Adrenal gland (tissue), 12 donors: ENCODE data around the gene OSGIN1. TPM values are rescaled to one million over a fixed set of nuclear protein-coding genes. Genes with fewer than 3 reads are reported as not detected.

Experiments used
- DNase-seq, 7 donors: peaks; one replicate each; pipeline ENCODE4 v3.0.0-alpha.2; 2019 to 2020
- H3K27ac ChIP-seq, 5 donors: fragments of 200-600 bp; sonication (generic) in 4 of 5; 1 replicate in 3 of 5; 2 replicates in 2 of 5; pipeline versions ENCODE4 v1.5.1 to v1.8.0; 2016 to 2020; ENCODE audit warnings: mild to moderate bottlenecking in 1 of 5
- H3K27me3 ChIP-seq: fragments of 200-600 bp; 2 replicates; pipeline ENCODE4 v1.8.0; 2021
- H3K36me3 ChIP-seq, 2 donors: fragments of 200-600 bp; replicated peaks in 1 of 2; 1 replicate in 1 of 2; 2 replicates in 1 of 2; pipeline versions ENCODE4 v1.5.1 to v1.8.0; 2018 to 2022
- H3K4me1 ChIP-seq, 2 donors: fragments of 200-600 bp; replicated peaks in 1 of 2; 1 replicate in 1 of 2; 2 replicates in 1 of 2; pipeline versions ENCODE4 v1.5.1 to v1.8.0; 2018 to 2021
- H3K4me3 ChIP-seq, 4 donors: fragments of 200-600 bp; sonication (generic) in 3 of 4; one replicate each; pipeline ENCODE4 v1.5.1; 2016 to 2018
- H3K9me3 ChIP-seq, 3 donors: fragments of 200-600 bp; sonication (generic) in 1 of 3; replicated peaks in 1 of 3; 1 replicate in 2 of 3; 2 replicates in 1 of 3; pipeline versions ENCODE4 v1.5.1 to v1.8.0; 2016 to 2021
- POLR2A ChIP-seq, 2 donors: fragments of 450-650 bp; IDR thresholded peaks; one replicate each; pipeline ENCODE4 v1.6.1; 2017; ENCODE audit warnings: antibody characterized with exemption in 2 of 2, mild to moderate bottlenecking in 2 of 2, moderate library complexity in 1 of 2
- WGBS, 4 donors: extraction: QIAGEN DNeasy Blood & Tissue Kit in 2 of 4; methylation state at CpG; one replicate each; pipeline versions ENCODE4 v1.1.5 to v1.1.7; 2013 to 2017; 5-methylcytosine and 5-hydroxymethylcytosine counted together
- intact Hi-C, 2 donors: fragments of 100-400 bp; cut with DNase I; formaldehyde crosslinking; loops; one replicate each; pipeline versions ENCODE4 v1.14.1 to v1.15.0; 2022 to 2023
- polyA plus RNA-seq, 3 donors: library from polyadenylated mRNA; stranded (reverse); fragments of 200-250 nt in 2 of 3; fragments of 350-450 nt in 1 of 3; fragmentation: Illumina TruSeq in 1 of 3; extraction: RNeasy Lipid Tissue Mini Kit (QIAGEN cat#74804) in 1 of 3; gene quantifications; one replicate each; pipeline ENCODE4 v1.2.3, GENCODE V29; 2013 to 2014
- total RNA-seq, 9 donors: library from RNA; depleted of rRNA in 4 of 9; stranded (reverse); fragments of >200 nt in 4 of 9; fragments of 120-200 nt in 1 of 9; fragmentation: NEBNext Ultra II Directional in 1 of 9; extraction: Animal tissue kit (Norgen Biotek cat#: 25700) in 1 of 9; gene quantifications; one replicate each; pipeline versions ENCODE4 v1.1.0 to v1.2.4, GENCODE V29; 2013 to 2023
- TF ChIP-seq, protein P1 (sequence below), 6 experiments: fragments of 450-650 bp in 4 of 6; fragments of 200-600 bp in 2 of 6; sonication (generic) in 1 of 6; IDR thresholded peaks; 1 replicate in 5 of 6; 2 replicates in 1 of 6; pipeline versions ENCODE4 v1.5.1 to v1.8.0; 2016 to 2021; ENCODE audit warnings: antibody characterized with exemption in 6 of 6, mild to moderate bottlenecking in 2 of 6, moderate library complexity in 1 of 6
- donor health status: healthy with polysubstance abuse.
- donor health status: Bipolar disorder and iron deficiency.
- donor health status: DM: yes; HTN: yes; CAD: no.
- donor health status: DM: no; HTN: no; CAD: no.
- donor health status: DM: no; HTN: no; CAD: no.
- donor health status: DM: yes; HTN: yes; CAD: no.

The OSGIN1 gene
- total and polyA plus RNA-seq, 12 donors, result 16.1 to 64.9 (median 19.3) TPM

DNA sequence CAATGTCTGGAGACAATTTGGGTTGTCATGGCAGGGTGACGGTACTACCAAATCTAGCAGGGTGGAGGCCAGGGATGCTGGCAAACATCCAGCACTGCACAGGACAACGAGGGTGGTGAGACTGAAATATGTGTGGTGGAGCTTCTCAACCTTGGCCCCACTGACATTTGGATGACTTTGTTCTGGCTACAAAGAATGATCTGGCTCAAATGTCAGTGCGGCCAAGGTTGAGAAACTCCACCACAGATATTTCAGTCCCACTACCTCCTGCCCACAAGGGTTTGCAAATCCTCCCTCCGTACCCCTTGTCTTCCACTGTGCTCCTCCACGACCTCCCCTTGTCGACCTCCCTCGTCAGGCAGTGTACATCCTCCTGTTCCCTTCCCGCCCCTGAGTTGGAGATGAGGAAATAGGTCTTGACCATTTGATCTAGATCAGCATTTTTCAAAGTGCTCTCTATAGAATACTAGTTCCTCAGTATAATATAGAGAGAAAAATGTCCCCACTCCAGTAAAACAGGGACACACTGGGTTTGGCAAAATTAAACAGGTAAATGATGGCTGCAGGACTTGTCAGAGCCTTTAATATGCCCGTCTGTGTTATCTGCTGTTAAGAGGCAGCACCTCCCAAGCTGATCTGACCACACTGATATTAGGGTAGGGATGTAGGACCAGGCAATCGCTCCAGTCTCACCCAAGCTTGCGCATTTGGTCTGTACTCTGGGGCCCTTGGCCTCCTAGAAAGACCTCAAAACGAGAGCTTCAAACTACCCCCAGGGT lies 6.8 kb downstream of the OSGIN1 start:
- H3K27ac ChIP-seq, result no peak overlapping the region
- H3K9me3 ChIP-seq, result no peaks in the 10 kb centered on the region
- no peaks in the 10 kb centered on the region for H3K27me3 ChIP-seq
- peaks cover 0 to 46% of the 10 kb centered on the region in 2 donors for H3K36me3 ChIP-seq
- TF ChIP-seq, protein P1, sequence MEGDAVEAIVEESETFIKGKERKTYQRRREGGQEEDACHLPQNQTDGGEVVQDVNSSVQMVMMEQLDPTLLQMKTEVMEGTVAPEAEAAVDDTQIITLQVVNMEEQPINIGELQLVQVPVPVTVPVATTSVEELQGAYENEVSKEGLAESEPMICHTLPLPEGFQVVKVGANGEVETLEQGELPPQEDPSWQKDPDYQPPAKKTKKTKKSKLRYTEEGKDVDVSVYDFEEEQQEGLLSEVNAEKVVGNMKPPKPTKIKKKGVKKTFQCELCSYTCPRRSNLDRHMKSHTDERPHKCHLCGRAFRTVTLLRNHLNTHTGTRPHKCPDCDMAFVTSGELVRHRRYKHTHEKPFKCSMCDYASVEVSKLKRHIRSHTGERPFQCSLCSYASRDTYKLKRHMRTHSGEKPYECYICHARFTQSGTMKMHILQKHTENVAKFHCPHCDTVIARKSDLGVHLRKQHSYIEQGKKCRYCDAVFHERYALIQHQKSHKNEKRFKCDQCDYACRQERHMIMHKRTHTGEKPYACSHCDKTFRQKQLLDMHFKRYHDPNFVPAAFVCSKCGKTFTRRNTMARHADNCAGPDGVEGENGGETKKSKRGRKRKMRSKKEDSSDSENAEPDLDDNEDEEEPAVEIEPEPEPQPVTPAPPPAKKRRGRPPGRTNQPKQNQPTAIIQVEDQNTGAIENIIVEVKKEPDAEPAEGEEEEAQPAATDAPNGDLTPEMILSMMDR (IDR thresholded peaks at IDR 0.05), result no peak
- TF ChIP-seq POLR2A (IDR thresholded peaks at IDR 0.05), result no peak
- DNase-seq, result peak in 1 of 7 donors; percentile 53
- H3K4me3 ChIP-seq, result no peak overlapping the region
- intact Hi-C loops, result loop anchor here (5.0 to 10.0 kb wide), 3 partner anchors 222 to 525 kb away; partner anchors contain the start of gene TAF1C (in 1 of the 2)
- 76 to 82% (median 79%) methylated on average over 11 to 12 of the region's 12 CpGs for WGBS, 4 donors
- H3K4me1 ChIP-seq, result peaks cover 5 to 31% of the 10 kb centered on the region in 2 donors

DNA sequence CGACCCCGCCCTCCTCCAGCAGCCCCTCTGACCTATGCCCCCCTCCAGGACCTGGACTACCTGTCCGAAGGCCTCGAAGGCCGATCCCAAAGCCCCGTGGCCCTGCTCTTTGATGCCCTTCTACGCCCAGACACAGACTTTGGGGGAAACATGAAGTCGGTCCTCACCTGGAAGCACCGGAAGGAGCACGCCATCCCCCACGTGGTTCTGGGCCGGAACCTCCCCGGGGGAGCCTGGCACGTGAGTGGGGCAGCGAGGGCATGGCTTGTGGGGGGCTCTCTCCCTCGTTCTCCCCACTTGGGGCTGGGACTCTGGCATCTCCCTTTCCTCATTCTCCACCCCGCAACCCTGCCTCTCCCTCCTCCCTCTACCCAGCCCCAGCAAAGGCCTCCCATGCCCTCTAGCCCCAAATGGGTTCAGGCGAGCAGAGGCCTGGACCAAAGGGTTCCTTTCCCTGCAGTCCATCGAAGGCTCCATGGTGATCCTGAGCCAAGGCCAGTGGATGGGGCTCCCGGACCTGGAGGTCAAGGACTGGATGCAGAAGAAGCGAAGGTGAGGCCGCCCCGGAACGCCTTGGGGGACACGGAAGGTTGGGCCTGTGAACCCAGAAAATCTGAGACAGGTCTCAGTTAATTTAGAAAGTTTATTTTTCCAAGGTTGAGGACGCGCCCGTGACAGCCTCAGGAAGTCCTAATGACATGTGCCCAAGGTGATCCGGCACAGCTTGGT lies 7.6 kb downstream of the OSGIN1 start:
- Histone ChIP-seq H3K4me1 (peaks cover 0 to 26% of the 10 kb centered on the region in 2 donors), H3K27me3 (no peaks in the 10 kb centered on the region), H3K9me3 (no peaks in the 10 kb centered on the region), H3K36me3 (peaks cover 0 to 54% of the 10 kb centered on the region in 2 donors), H3K4me3 (no peak overlapping the region), H3K27ac (no peak overlapping the region)
- no peak for DNase-seq
- TF ChIP-seq, protein P1 (IDR thresholded peaks at IDR 0.05), result no peak
- no peak for TF ChIP-seq POLR2A (IDR thresholded peaks at IDR 0.05)
- 86 to 92% (median 91%) methylated on average over 28 to 29 of the region's 29 CpGs for WGBS, 4 donors
- intact Hi-C loops, result loop anchor here (10.0 kb wide), 2 partner anchors 224 to 524 kb away; partner anchors contain the start of gene TAF1C (in 1 of the 2)

DNA sequence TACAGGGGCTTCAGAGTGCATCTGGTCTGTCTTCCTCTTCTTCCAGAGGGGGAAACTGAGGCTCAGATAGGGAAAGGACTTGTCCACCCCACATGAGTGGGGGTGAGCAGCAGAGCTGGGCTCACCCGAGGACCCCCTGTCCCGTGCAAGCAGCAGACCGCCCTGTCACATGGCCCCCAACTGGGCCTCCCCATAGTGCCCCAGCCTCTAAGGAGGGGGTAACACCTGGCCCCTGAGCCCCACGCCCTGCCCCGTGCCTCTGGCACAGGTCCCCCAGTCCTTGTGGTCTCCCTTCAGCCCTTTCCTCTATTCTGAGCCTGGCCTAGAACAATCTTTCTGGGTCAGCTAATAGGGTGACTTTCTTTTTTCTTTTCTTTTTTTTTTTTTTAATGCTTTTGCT lies 8.6 kb downstream of the OSGIN1 start:
- intact Hi-C loops, result loop anchor here (10.0 kb wide), 2 partner anchors 223 to 523 kb away; partner anchors contain the start of gene TAF1C (in 1 of the 2)
- no peaks in the 10 kb centered on the region for H3K9me3 ChIP-seq
- peaks cover 0 to 21% of the 10 kb centered on the region in 2 donors for H3K4me1 ChIP-seq
- H3K36me3 ChIP-seq, result peaks cover 0 to 57% of the 10 kb centered on the region in 2 donors
- WGBS, 4 donors, result 87 to 94% (median 92%) methylated on average over 2 to 5 of the region's 5 CpGs
- no peak for DNase-seq
- H3K27ac ChIP-seq, result no peak overlapping the region
- TF ChIP-seq, protein P1 (IDR thresholded peaks at IDR 0.05), result no peak
- no peak for TF ChIP-seq POLR2A (IDR thresholded peaks at IDR 0.05)
- no peak overlapping the region for H3K4me3 ChIP-seq
- H3K27me3 ChIP-seq, result no peaks in the 10 kb centered on the region
